Amniotic stem cell (primary cell): Measurements from ENCODE around the gene SPDYC.

Source experiments
- DNase-seq: peaks from one replicate; lab custom pipeline; 2025; lab: John Stamatoyannopoulos, UW

SPDYC gene

DNA sequence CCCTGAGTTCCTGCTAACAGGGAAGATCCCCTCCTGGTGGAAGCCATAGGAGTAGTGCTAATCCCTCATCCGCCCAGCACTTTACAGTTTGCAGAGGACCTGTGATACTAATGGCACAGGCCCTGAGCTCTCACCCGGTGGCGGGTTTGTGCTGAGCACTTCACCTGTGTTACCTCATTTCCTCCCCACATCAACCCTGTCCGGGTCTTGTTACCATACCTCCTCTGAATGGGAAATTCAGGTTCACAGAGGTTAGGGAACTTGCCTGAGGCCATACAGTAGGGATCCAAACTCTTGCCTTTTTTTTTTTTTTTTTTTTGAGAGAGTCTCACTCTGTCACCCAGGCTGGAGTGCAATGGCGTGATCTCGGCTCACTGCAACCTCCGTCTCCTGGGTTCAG lies 36.9 kb downstream of the SPDYC start:
- DNase-seq = no peak

- DNase-seq = no peak
Observed at GRCh38 chr11:65207918-65208784, 38.1 kb downstream of the SPDYC start.

GRCh38 chr11:65208785-65209710 lies 39.0 kb downstream of the SPDYC start:
- no peak for DNase-seq

DNA sequence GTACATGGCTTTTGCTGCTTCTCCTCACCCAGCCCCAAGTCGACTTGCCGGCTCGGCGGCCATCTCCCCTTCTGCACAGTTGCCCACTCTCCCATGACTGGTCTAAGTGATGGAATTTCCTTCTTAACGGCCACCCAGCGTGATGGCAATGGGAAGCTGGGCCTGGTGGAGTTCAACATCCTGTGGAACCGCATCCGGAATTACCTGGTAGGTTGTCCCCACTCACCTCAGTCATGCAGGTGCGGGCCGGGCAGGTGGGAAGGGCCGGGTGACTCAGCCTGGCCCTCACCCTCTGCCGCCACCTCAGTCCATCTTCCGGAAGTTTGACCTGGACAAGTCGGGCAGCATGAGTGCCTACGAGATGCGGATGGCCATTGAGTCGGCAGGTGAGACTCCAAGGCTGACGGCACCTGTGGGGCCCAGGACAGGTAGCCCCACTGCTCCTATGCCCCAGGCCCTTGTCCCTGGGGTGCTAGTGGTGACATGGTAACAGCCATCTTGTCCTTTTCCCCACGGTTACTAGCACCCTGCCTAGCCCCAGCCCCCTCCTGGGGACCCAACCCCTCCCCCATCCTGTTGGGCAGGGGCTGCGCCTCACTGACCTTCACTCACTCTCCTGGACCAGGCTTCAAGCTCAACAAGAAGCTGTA lies 39.8 kb downstream of the SPDYC start:
- no peak for DNase-seq

GRCh38 chr11:65210361-65210731 lies 40.3 kb downstream of the SPDYC start:
- no peak for DNase-seq

- DNase-seq = no peak
Observed at GRCh38 chr11:65210748-65211147, 40.7 kb downstream of the SPDYC start.

GRCh38 chr11:65211293-65212105 lies 41.5 kb downstream of the SPDYC start:
- DNase-seq = no peak

DNA sequence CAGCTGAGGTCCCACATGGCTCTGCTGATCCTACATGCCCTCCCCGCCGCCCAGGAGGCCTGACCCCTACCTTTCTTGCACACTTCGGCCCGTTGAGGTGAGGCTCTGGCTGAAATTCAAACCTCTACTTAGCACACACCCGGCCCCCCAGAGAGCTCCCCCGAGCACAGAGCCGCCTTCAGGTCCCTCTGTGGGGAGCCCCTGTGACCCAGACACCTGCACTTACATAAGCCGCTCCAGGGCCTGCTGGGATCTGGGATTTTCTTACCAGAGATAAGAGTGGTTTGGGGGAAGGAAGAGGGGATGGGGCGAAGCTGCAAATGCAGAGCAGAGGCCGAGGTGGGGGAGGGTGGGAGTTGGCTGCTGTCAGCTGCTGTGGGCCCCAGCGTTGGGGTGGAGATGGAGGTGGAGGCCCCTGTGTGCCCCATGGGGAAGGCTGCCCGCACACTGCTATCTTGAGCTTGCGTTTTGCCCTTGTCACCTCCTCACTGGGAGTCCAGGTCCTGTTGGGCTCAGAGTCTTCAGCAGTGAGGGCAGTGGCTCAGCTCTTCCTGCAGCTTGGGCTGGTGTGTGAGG lies 42.3 kb downstream of the SPDYC start:
- DNase-seq = no peak

DNA sequence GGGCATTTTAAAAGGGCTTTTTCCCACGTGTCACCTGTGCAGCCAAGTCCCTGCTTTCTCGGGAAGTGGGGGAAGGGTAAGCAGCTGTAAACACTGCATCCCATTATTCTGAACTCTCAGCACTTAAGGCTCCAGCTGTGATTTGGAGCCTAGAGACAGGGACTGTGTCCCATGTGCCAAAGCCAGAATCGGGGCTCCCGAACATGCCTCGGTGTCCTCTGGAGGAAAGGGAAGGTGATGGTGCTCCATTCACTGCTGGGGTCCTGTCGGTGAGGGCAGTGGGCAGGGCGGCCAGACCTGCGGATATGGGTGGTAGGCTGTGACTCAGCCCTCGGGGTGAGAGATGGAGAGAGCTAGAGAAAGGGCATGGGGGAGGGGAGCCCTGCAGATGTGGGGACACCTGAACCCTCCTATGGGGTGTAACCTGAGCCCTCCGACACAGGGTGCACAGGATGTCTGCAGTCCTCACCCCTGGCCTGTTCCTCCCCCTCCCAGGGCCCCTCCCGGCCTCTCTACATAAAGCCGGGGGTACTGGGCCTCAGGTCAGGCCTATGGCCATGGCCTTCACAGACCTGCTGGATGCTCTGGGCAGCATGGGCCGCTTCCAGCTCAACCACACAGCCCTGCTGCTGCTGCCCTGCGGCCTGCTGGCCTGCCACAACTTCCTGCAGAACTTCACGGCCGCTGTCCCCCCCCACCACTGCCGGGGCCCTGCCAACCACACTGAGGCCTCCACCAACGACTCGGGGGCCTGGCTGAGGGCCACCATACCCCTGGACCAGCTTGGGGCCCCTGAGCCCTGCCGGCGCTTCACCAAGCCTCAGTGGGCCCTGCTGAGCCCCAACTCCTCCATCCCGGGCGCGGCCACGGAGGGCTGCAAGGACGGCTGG lies 43.5 kb downstream of the SPDYC start:
- DNase-seq = no peak

GRCh38 chr11:65214212-65214845 lies 44.3 kb downstream of the SPDYC start:
- DNase-seq = no peak

GRCh38 chr11:65215441-65216076 lies 45.5 kb downstream of the SPDYC start:
- DNase-seq = no peak

DNA sequence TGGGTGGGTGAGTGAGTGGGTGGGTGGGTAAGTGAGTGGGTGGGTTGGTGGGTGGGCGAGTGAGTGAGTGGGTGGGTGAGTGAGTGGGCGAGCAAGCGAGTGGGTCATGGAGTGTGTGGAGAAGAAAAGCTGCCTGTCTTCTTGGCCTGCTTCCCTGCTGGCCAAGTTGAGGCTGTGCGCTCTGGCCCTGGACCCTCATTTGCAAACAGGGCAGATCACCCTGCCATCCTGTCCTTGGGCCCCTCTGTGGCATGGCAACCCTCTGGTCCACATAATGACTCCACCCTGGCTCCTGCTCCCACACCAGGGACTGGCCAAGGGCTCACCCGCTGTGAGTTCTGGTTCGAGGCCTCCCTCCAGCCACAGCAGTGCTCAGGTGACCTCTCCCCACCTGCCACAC lies 46.8 kb downstream of the SPDYC start:
- no peak for DNase-seq

- DNase-seq = no peak
Observed at GRCh38 chr11:65217441-65218423, 47.7 kb downstream of the SPDYC start.

- DNase-seq = no peak
Observed at GRCh38 chr11:65218446-65218845, 48.4 kb downstream of the SPDYC start.

DNA sequence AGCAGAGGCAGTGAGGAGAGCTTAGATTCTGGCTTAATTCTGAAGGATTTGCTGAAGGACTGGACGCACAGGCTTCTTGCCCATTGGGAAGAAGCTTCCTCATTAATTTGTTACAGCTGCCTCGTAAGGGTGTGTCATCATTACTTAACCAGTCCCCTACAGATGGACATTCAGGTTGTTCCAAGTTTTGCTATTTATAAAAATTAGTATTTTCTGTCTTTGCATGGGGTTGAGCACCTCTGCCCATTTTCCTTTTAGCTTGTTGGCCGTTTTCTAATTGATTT lies 49.8 kb downstream of the SPDYC start:
- DNase-seq = no peak

GRCh38 chr11:65221026-65221425 lies 51.0 kb downstream of the SPDYC start:
- no peak for DNase-seq
